GM19455 (cell line): ENCODE measurements around the gene FBXO46.

Source experiments
- ATAC-seq: cut with Tn5 transposase; IDR thresholded peaks from one replicate; pipeline ENCODE4 v1.9.1; 2021; ENCODE audit not compliant: unreplicated experiment

The FBXO46 gene, protein sequence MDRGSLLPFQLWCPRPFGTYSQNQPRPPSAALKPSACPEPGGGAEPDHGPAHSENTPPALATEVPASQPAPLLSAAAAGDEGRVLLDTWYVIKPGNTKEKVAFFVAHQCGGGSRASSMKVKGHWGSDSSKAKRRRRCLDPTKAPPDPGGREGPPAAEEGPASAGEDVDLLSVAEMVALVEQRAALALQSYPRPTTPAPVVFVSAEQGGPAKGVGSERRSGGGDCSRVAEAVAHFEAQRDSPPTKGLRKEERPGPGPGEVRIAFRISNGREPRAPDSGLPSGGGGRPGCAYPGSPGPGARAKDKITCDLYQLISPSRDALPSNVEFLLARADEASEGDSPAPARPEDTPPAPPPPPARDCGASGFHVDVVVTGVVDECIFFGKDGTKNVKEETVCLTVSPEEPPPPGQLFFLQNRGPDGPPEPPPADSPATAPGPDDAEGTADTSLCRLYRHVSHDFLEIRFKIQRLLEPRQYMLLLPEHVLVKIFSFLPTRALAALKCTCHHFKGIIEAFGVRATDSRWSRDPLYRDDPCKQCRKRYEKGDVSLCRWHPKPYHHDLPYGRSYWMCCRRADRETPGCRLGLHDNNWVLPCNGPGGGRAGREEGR

DNA sequence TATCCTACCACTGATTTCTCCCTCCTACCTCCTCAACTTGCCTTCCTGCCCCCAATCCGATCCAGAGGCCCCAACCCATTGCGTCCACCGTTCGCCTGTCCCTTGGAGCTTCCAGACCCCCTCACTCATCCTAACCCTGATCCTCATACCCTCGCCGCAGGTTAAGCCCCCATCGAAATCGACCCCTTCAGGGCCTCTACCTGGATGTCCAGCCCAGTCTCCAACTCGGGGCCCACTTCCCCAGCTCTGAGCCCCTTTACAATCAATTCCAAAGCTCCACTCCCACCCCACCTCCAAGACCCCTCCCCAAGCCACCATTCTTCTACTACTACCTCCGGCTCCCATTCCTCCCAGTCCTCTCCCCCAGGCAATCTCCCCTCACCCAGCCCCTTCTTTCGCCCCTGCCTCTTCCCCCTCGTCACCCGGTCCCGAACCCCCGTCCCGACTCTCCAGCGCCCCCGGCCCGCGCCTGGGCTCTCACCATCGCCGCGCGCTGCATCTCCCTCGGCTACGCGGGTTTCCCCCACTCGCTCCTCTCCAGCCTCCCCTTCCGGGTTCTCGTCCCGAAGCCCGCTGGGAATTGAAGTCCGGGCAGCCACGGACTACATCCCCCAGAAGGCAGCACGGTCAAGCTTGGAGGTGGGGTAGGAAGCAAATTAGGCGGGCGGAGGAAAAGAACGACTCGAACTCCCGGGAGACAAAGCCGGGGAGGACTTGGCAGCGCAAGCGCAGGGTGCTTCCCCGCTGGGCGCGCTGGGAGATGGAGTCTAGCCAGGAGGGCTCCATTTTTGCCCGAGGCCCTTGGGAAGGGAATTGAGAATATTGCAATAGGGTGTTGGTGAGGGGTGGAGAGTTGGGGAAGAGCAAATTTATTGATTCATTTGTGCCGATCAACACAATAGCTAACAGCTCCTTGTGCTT, at the start of gene FBXO46:
Gene FBXO46, minus strand, starts transcription at position 529 of the 921 bp plus-strand sequence. CDS start 17,401 bp downstream, outside the sequence.
- peak; percentile 80 for ATAC-seq

DNA sequence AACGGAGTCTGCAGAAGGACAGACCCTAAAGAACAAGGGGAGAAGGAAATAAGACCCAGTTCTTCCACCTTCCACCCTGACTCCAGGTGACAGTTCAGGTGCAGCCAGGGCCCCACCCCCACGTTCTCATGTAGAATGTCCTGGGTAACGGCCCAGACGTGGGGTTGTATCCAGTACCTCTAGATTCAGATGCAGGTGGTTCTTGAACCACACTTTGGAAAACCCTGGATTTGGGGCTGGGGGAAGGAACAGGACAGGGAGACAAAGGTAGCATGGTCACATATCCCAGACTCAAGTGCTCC, 49.4 kb upstream of the FBXO46 start:
- ATAC-seq: no peak

DNA sequence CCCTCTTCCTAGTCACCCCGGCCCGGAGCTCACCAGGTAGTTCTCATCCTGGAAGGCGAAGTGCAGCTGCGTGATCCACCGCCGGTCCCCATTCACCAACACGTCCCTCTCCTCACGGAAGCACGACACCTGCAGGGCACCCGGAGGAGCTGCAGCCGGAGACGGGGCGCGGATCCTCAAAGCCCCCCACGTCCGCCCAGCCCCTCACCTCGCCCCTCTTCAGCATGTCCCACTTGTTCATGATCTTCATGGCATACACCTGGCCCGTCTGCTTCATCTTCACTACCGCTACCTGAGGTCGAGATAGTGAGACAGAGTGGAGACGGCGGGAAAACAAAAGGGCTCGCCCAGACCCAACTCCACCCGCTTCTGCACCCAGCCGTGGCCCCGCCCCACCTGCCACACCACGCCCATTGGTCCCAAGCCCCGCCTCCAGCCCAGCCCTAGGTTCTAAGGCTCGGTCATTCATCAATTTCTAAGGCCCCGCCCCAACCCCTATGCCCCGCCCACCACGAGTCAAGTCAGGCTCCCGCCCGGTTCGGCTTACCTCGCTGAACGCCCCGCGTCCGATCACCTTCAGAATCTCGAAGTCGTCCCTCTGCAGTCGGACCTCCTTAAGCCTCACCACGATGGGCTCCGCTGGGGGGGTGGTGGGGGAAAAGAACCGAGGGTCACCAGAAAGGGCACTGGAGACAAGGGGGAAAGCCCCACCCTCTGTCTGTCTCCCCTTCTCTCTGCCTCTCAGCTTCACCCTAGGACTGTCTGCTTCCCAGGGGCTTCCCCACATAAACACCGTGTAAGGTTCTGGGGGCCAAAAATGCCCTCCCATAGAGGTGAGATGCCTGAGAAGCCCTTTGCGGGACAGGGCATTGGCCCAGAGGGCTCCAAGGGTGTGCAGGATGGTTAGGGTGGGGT, 48.8 kb upstream of the FBXO46 start:
- ATAC-seq: no peak

DNA sequence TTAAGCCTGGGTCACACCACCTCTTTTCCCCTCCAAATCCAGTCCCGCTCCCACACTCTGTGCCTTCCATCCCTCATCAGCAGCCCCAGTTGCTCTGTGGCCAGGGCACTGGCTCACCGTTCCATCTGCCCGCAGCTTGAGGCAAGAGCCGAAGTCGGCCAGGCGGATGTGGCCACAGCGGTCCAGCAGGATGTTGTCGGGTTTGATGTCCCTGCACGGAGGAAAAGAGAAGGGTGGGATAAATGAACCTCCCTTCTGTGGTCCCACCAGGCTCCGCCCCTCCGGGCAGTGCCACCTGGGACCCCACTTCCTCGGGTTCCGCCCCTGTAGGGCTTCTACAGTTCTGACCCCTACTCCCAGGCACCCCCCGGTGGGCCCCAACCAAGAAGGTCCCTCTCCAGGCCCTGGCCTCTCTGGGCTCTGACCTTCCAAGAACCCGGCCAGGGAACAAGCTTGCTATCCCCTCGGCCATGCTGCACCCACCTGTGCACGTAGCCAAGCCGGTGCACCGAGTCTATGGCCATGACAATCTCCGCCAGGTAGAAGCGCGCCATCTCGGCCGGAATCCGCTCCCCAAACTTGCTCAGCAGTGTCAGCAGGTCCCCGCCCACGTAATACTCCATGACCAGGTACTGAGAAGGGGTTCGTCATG, 47.4 kb upstream of the FBXO46 start:
- no peak for ATAC-seq

DNA sequence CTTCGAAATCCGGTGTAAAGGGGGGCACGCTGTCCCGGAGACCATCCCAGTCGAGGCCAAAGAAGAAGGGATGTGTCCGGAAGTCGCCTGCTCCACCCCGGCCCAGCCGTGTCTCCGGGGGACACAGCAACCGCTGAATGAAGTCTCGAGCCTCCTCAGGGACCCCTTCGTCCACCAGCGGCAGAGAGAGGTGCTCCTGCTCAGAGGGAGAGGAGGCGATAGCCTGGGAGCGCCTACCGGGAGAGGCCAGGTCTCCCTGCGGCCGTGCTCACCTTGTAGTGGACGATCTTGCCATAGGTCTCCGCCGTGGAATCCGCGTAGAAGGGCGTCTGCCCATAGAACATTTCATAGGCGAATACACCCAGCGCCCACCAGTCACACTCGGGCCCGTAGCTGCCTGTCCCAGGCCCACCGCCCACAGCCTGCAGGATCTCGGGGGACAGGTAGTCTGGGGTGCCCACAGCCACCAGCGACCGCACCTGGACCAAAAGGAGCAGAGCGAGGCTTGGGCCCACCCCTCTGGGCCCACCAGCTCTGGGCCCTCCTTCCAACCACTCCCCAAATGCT, 46.8 kb upstream of the FBXO46 start:
- ATAC-seq: no peak

DNA sequence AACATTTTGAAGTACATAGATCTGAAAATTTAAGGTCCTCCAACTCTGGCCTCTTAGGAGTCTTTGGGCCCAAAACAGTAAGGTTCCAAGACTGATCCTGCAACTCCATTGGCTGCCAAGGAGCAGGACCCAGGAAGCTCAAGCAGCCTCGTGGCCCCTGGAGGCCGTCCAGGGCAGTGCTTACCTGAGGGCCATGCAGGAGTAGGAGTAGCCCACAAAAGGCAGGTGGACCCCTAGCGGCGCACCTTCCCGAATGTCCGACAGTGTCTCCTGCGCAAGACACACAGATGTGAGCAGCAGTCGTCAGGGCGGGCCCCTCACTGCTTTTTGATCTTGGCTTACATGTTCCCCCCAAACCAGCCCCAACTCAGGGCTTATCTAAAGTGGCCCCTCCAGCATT, 44.1 kb upstream of the FBXO46 start:
- ATAC-seq: no peak

DNA sequence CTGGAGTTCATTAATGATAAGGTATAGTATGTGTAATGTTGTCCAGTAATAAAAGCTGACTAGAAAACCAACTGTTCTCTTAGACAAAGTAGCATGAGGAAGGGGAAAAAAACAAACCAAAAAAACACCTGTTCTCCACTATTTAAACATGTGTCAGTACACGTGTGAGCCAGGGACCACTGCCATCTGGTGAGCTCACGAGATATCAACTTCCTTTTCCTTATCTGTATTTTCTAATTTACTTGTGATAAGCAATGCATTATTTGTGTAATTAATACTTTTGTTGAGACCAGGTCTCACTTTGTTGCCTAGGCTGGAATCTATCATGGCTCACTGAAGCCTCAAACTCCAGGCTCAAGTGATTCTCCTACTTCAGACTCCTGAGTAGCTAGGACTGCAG, 42.7 kb upstream of the FBXO46 start:
- ATAC-seq: no peak

DNA sequence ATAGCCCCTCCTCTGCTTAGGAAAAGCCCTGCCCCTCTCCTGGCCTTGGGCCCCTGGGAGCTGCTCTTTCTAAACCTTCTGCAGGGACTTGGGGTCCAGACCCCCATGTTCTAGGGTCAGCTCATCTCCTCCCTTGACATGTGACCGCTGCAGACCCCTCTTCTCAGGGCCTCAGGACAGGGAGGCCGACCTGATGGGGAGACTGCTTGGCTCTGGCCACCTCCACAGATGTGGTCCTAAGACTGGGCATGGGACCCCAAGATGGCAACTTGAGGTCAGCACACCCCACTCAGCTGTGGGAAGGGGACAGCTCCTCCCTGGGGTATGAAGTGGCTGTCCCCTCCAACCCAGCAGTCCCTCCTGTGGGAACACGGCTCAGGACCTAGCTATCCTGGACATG, 42.2 kb upstream of the FBXO46 start:
- no peak for ATAC-seq

DNA sequence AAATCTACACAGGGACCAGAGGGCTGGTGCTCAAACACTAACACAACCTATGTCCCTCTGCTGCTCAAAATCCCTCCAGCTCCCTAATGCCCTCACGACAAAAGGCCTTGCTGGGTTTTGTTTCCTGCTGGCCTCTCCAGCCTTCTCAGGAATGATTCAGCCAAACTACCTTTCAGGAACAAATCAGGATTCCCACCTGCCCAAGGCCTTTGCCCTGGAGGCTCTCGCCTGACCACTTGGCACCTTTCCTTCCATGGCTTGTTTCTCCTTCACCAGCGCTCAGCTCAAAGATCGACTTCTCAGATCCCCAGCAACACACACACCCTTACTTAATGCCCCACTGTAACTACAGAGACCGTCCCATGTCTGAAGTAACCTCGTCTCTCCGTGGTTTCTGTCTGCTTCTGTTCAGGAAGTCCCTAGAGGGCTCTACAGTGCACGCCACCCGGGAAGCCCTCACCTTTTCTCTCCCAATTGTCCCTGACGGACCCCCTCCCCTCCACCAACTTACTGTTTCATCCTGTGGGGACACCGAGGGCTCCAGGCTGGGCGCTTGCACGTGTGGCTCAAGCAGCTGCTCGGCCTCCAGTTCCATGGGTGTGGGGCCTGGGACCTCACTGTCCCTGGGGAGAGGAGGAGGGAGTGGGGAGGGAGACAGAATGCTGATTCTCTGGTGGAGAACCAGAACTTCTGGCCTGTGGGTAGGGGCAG, 41.6 kb upstream of the FBXO46 start:
- no peak for ATAC-seq

DNA sequence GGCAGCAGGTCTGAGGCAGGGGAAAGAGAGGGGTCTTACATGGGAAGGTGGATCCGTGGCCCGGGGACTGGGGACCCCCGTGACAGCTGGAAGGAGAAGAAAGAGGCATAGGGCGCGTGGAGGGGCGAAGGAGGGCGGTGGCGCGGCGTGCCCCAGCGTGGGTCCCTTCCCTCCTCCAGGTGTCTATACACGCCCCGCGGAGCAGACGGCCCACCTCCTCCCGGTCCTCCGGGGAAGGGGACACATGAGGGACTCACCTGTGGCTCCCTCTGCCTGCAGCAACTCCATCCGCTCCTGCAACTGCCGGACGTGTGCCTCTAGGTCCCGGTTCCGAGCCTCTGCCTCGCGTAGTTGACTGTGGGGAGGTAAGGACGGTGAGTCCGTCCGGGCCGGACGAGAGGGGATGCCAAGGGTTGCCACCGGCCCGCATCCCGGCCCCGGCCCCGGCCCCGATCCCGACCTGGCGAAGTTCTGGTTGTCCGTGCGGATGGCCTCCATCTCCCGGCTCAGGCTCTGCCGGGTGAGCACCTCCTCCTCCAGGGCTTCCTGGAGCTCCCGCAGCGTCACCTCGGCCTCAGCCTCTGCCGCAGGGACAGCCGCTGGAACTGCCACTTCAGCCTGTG, 40.7 kb upstream of the FBXO46 start:
- no peak for ATAC-seq

DNA sequence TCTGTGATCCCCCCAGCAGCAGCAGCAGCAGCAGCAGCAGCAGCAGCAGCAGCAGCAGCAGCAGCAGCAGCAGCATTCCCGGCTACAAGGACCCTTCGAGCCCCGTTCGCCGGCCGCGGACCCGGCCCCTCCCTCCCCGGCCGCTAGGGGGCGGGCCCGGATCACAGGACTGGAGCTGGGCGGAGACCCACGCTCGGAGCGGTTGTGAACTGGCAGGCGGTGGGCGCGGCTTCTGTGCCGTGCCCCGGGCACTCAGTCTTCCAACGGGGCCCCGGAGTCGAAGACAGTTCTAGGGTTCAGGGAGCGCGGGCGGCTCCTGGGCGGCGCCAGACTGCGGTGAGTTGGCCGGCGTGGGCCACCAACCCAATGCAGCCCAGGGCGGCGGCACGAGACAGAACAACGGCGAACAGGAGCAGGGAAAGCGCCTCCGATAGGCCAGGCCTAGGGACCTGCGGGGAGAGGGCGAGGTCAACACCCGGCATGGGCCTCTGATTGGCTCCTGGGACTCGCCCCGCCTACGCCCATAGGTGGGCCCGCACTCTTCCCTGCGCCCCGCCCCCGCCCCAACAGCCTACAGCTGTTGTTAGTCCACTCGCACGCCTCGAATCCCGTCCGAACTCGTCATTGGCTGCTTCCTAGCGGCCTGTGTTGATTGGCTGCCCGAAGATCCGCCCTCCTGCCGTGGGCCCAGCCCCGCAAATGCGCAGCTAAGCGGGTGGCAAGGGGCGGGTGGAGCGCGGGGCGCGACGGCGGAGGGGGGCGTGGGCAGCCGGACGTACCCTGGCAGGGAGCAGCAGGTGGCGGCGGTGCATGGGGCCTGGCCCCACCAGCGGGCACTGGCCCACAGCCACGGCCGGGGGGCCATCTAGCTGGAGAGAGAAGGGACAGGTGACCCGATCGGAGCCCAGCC, 39.8 kb upstream of the FBXO46 start:
- ATAC-seq: peak; percentile 47

DNA sequence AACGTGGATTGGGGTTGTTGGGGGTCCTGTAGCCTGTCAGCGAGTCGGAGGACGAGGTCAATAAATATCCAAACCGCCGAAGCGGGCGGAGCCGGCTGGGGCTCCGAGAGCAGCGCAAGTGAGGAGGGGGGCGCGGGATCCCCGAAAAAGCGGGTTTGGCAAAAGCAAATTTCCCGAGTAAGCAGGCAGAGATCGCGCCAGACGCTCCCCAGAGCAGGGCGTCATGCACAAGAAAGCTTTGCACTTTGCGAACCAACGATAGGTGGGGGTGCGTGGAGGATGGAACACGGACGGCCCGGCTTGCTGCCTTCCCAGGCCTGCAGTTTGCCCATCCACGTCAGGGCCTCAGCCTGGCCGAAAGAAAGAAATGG, 39.1 kb upstream of the FBXO46 start:
- no peak for ATAC-seq

DNA sequence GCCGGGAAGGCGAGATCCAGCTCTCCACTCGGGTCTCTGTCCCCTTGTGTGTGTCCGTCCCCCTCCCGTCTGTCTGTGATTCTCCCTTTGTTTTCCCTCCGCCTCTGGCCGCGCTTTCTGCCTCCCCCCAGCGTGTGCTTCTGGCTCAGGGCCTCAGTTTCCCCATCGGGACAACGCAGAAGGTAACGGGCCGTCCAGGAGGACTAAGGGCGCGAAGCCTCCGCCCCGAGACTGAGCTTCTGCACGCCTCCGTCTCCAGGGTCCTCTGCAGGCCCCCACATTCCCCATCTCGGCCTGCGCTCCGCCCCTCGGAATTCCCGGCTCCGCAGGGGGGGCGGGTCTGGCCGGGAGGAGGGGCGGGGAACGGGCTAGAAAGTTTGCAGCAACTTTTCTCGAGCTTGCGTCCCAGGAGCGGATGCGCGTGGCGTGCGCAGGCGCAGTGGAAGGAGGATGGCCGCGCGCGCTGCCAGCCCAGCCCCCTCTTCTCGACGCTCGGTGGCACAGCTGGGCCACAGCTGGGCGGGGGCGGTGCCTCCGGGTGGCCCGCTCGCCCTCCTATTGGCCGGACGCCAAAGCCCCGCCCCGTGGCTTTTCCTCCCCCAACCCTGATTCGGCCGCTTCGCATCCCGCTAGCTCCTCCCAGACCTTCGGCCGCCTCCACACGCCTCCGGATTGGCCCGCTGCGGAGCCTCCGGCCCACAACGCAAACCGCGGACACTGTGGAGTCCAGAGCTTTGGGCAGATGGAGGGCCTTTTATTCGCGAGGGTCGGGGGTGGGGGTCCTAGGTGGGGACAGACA, 38.5 kb upstream of the FBXO46 start, which contains the start of gene SIX5:
Gene SIX5, minus strand, starts transcription at position 269 of the 799 bp plus-strand sequence. CDS start 408 bp downstream, outside the sequence.
- peak; percentile 56 for ATAC-seq

DNA sequence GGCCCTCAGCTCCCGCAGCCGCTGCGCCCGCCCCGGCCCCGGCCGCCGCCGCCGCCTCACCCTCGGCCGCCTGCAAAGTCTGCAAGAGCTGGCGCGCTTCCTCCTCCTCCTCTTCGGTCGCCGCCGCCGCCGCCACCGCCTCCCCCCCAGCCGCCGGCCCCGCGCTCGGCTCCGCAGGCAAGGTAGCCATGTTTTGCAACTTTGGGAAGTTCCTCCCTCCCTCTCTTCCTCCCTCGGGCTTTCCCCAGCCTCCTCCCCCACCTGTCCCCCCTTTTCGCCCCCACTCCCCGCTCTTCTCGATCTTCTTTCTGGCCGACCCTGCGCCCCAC, 37.9 kb upstream of the FBXO46 start:
- ATAC-seq: no peak

DNA sequence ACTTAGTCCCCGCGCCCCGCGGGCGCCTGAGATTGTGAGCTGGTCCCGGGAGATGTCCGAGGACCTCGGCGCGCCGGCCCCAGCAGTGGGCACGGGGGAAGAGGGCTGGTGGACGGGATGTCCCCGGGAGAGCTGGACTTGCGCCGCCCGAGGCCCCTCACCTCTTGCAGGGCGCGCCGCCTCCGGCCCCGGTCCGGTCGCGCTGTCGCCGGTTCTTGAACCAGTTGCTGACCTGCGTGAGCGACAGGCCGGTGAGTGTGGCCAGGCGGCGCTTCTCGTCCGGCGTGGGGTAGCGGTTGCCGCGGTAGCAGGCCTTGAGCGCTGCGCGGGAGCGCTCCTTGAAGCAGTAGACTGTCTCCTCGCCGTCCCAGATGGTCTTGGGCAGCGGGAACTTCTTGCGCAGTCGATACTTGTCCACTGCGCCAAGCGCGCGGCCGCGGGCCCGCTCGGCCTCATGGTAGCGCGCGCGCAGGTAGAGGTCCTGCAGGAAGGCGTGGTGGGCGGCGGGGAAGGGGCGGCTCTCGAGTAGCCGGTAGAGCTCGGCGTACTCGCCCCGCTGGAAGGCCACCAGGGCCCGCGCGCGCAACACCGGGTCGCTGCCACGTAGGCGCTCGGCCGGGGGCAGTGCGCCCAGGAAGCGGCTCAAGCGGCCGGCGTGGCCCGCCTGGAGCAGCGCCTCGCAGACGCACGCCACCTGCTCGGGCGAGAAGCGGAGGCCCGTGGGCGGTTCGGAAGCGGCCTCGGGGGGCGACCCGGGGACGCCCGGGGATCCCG, 37.4 kb upstream of the FBXO46 start:
- ATAC-seq: no peak

DNA sequence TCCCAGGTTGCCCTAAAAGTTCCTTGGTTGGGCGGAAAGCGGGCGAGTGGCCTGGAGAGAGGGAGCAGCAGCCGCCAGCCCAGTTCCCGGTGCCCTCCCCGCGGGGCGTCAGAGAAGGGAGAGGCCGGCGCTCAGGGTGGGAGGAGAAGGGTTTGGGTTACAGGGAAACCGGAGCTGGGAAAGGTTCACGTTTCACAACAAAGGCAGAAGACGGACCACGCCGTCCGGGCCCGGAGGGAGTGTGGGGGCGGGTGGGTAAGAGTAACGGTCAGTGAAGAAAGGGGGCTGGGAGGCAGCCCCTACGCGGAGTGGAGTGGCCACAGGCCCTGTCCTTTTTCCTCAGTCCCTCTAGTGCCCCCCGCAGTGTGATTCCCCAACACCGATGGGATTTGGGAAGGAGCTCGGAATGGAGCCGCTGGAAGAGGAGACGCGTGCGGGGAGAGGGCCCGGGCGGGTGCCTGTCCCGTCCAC, 36.7 kb upstream of the FBXO46 start:
- ATAC-seq: no peak
